Mesenchymal stem cell (in vitro differentiated cells and primary cell): ENCODE results near the gene TK1.

ENCODE experiments used
- DNase-seq: peaks from one replicate; pipeline ENCODE4 v3.0.0-alpha.2; 2013
- H2AFZ ChIP-seq: one replicate; pipeline ENCODE4 v1.6.1; 2013; ENCODE audit warnings: low read depth, mild to moderate bottlenecking, control low read depth, inconsistent platforms, low read length, moderate library complexity
- H2AK5ac ChIP-seq: 2 replicates; pipeline ENCODE4 v1.6.1; 2013; ENCODE audit warnings: low read length, moderate library complexity, mild to moderate bottlenecking, inconsistent platforms; ENCODE audit not compliant: severe bottlenecking
- H2BK120ac ChIP-seq: one replicate; pipeline ENCODE4 v1.6.1; 2013; ENCODE audit warnings: low read depth, mild to moderate bottlenecking, inconsistent platforms, low read length, moderate library complexity
- H2BK12ac ChIP-seq, 2 experiments: one replicate each; pipeline ENCODE4 v1.6.1; 2013; ENCODE audit warnings: inconsistent platforms in 2 of 2, low read length in 2 of 2, mild to moderate bottlenecking in 2 of 2, moderate library complexity in 2 of 2, control low read depth in 1 of 2
- H2BK15ac ChIP-seq: one replicate; pipeline ENCODE4 v1.6.1; 2013; ENCODE audit warnings: mild to moderate bottlenecking, low read depth, inconsistent platforms; ENCODE audit not compliant: poor library complexity, severe bottlenecking
- H2BK5ac ChIP-seq: 2 replicates; pipeline ENCODE4 v1.6.1; 2013; ENCODE audit warnings: low read depth, mild to moderate bottlenecking, low read length, control low read depth, inconsistent platforms; ENCODE audit not compliant: poor library complexity, severe bottlenecking
- H3K14ac ChIP-seq, 2 experiments: one replicate each; pipeline ENCODE4 v1.6.1; 2013; ENCODE audit warnings: inconsistent platforms in 2 of 2, low read length in 2 of 2, control low read depth in 1 of 2, mild to moderate bottlenecking in 1 of 2, moderate library complexity in 1 of 2
- H3K18ac ChIP-seq, 2 experiments: one replicate each; pipeline ENCODE4 v1.6.1; 2013; ENCODE audit warnings: inconsistent platforms in 2 of 2, low read length in 2 of 2, control low read depth in 1 of 2, low read depth in 1 of 2, mild to moderate bottlenecking in 1 of 2
- H3K23ac ChIP-seq, 2 experiments: one replicate each; pipeline ENCODE4 v1.6.1; 2013; ENCODE audit warnings: inconsistent platforms in 2 of 2, low read length in 2 of 2, mild to moderate bottlenecking in 2 of 2, moderate library complexity in 2 of 2, control low read depth in 1 of 2
- H3K27ac ChIP-seq: 2 replicates; pipeline ENCODE4 v1.5.1; 2013; ENCODE audit warnings: mild to moderate bottlenecking, moderate library complexity, low read length, control low read depth, inconsistent platforms; ENCODE audit not compliant: poor library complexity, severe bottlenecking
- H3K27me3 ChIP-seq, 2 experiments: 2 replicates each; pipeline versions ENCODE4 v1.6.1 to v1.7.0; 2013; ENCODE audit warnings: low read length in 2 of 2, mild to moderate bottlenecking in 2 of 2, moderate library complexity in 2 of 2, control low read depth in 1 of 2, inconsistent platforms in 1 of 2; ENCODE audit not compliant: control insufficient read depth in 1 of 2, insufficient read depth in 1 of 2
- H3K36me3 ChIP-seq, 2 experiments: 2 replicates each; pipeline versions ENCODE4 v1.6.1 to v1.7.0; 2013; ENCODE audit warnings: low read length in 2 of 2, control low read depth in 1 of 2, inconsistent platforms in 1 of 2, low read depth in 1 of 2, mild to moderate bottlenecking in 1 of 2; ENCODE audit not compliant: insufficient read depth in 2 of 2, control insufficient read depth in 1 of 2
- H3K4ac ChIP-seq, 2 experiments: one replicate each; pipeline ENCODE4 v1.6.1; 2013; ENCODE audit warnings: inconsistent platforms in 2 of 2, low read length in 2 of 2, mild to moderate bottlenecking in 2 of 2, moderate library complexity in 2 of 2, control low read depth in 1 of 2, low read depth in 1 of 2
- H3K4me1 ChIP-seq: 2 replicates; pipeline ENCODE4 v1.6.1; 2013; ENCODE audit warnings: low read depth, low read length, control low read depth; ENCODE audit not compliant: control insufficient read depth, insufficient read depth
- H3K4me2 ChIP-seq: 2 replicates; pipeline ENCODE4 v1.6.1; 2013; ENCODE audit warnings: low read length, mild to moderate bottlenecking, inconsistent platforms; ENCODE audit not compliant: poor library complexity, severe bottlenecking
- H3K4me3 ChIP-seq, 2 experiments: 2 replicates each; pipeline versions ENCODE4 v1.5.1 to v1.7.0; 2013; ENCODE audit warnings: low read length in 2 of 2, mild to moderate bottlenecking in 2 of 2, control low read depth in 1 of 2, low read depth in 1 of 2; ENCODE audit not compliant: insufficient read depth in 1 of 2
- H3K79me1 ChIP-seq: replicated peaks from 2 replicates; pipeline ENCODE4 v1.6.1; 2013; ENCODE audit warnings: mild to moderate bottlenecking, control low read depth, low read length, inconsistent platforms; ENCODE audit not compliant: poor library complexity, severe bottlenecking
- H3K9ac ChIP-seq: 2 replicates; pipeline ENCODE4 v1.7.0; 2013; ENCODE audit warnings: mild to moderate bottlenecking, low read length, moderate library complexity
- H3K9me3 ChIP-seq: 2 replicates; pipeline ENCODE4 v1.7.0; 2013; ENCODE audit warnings: mild to moderate bottlenecking, low read length; ENCODE audit not compliant: control insufficient read depth
- H4K8ac ChIP-seq: one replicate; pipeline ENCODE4 v1.6.1; 2013; ENCODE audit warnings: inconsistent platforms, mild to moderate bottlenecking, low read length, moderate library complexity
- H4K91ac ChIP-seq: one replicate; pipeline ENCODE4 v1.6.1; 2013; ENCODE audit warnings: mild to moderate bottlenecking, low read length, inconsistent platforms
- WGBS: methylation state at CpG from one replicate; pipeline ENCODE4 v1.1.7; 2013; ENCODE audit warnings: mixed read lengths; 5-methylcytosine and 5-hydroxymethylcytosine counted together

The TK1 gene

DNA sequence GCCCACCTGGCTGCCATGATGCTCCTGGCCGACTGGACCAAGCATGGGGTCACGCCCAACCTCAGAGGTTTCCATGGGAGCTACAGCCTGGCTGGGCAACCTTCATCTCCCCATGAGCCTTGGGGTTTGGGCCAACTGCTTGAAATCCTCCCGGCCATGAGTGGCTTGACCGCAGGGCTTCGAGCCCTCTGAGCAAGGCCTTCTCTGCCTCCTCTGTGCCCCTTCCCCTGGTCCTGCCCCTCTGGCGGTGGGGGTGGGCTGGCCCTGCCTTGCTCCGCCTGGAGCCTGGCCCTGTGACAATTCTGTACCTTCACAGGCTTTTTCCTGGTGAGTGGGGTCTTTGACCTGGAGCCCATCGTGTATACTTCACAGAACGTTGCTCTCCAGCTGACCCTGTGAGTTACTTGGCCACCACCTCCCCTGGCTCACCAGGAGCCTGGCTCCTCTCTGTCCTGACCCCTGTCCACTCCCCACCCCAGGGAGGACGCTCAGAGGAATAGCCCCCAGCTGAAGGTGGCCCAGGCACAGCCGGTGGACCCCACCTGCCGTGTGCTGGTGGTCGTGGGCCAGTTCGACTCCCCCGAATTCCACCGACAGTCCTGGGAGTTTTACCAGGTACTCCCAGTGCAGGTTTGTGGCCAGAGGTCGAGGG, 18.4 kb upstream of the TK1 start:
- H3K4ac ChIP-seq = no peak overlapping the region
- no peak overlapping the region for H4K91ac ChIP-seq
- H3K27me3 ChIP-seq = no peaks in the 10 kb centered on the region
- H2BK120ac ChIP-seq = no peak overlapping the region
- H3K18ac ChIP-seq = no peak overlapping the region
- H3K36me3 ChIP-seq = peaks cover 0 to 32% of the 10 kb centered on the region in 2 experiments
- H3K14ac ChIP-seq = no peak overlapping the region
- H3K4me3 ChIP-seq = no peak overlapping the region
- no peaks in the 10 kb centered on the region for H3K4me1 ChIP-seq
- DNase-seq = no peak
- H2BK5ac ChIP-seq = no peak overlapping the region
- H3K9me3 ChIP-seq = no peaks in the 10 kb centered on the region
- H3K4me2 ChIP-seq = no peak overlapping the region
- no peak overlapping the region for H4K8ac ChIP-seq
- no peak overlapping the region for H3K9ac ChIP-seq
- H3K79me1 ChIP-seq = no peaks in the 10 kb centered on the region
- H2BK12ac ChIP-seq = no peak overlapping the region
- WGBS = 94% methylated on average over 17 of the region's 17 CpGs
- H2BK15ac ChIP-seq = no peak overlapping the region
- H3K27ac ChIP-seq = no peak overlapping the region
- no peak overlapping the region for H2AK5ac ChIP-seq
- no peak overlapping the region for H2AFZ ChIP-seq
- no peak overlapping the region for H3K23ac ChIP-seq

GRCh38 chr17:78204387-78205123, 17.7 kb upstream of the TK1 start:
- Histone ChIP-seq H3K14ac (no peak overlapping the region), H3K27ac (no peak overlapping the region), H2BK15ac (no peak overlapping the region), H3K4ac (no peak overlapping the region), H3K4me3 (no peak overlapping the region), H3K79me1 (peaks cover 2% of the 10 kb centered on the region), H3K4me2 (no peak overlapping the region), H4K91ac (no peak overlapping the region), H3K4me1 (no peaks in the 10 kb centered on the region), H2AFZ (no peak overlapping the region), H3K27me3 (no peaks in the 10 kb centered on the region), H2BK5ac (no peak overlapping the region), H2BK120ac (no peak overlapping the region), H2BK12ac (no peak overlapping the region), H3K9ac (no peak overlapping the region), H3K23ac (no peak overlapping the region), H3K9me3 (no peaks in the 10 kb centered on the region), H3K36me3 (peaks cover 0 to 34% of the 10 kb centered on the region in 2 experiments), H3K18ac (no peak overlapping the region), H2AK5ac (no peak overlapping the region), H4K8ac (no peak overlapping the region)
- WGBS = 97% methylated on average over 22 of the region's 22 CpGs
- DNase-seq = no peak

DNA sequence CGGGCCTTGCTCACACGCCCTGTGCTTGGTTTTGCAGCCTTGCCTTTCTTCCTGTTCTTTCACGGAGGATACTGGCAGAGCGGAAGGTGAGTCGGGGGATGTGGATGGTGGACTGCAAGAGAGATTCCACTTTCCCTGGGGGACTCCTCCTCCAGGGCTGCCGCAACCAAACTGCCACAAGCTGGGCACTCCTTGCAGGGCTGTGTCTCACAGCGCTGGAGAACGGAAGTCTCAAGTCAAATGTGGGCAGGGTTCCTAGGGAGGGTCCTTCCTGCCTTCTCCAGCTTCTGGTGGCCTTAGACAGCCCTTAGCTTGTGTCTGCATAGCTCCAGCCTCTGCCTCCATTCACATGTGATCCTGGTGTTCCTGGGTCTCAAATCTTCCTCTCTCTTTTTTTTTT, 15.8 kb upstream of the TK1 start:
- no peaks in the 10 kb centered on the region for H3K9me3 ChIP-seq
- DNase-seq = no peak
- no peak overlapping the region for H3K4ac ChIP-seq
- H4K91ac ChIP-seq = no peak overlapping the region
- H2AFZ ChIP-seq = no peak overlapping the region
- H2BK5ac ChIP-seq = no peak overlapping the region
- H3K23ac ChIP-seq = no peak overlapping the region
- no peak overlapping the region for H2AK5ac ChIP-seq
- no peak overlapping the region for H3K4me3 ChIP-seq
- no peak overlapping the region for H4K8ac ChIP-seq
- H3K14ac ChIP-seq = no peak overlapping the region
- H3K27me3 ChIP-seq = no peaks in the 10 kb centered on the region
- H2BK120ac ChIP-seq = no peak overlapping the region
- H2BK12ac ChIP-seq = no peak overlapping the region
- H3K18ac ChIP-seq = no peak overlapping the region
- H3K36me3 ChIP-seq = peaks cover 0 to 33% of the 10 kb centered on the region in 2 experiments
- 96% methylated on average over 8 of the region's 8 CpGs for WGBS
- peaks cover 6% of the 10 kb centered on the region for H3K4me1 ChIP-seq
- H2BK15ac ChIP-seq = no peak overlapping the region
- peaks cover 3% of the 10 kb centered on the region for H3K79me1 ChIP-seq
- H3K27ac ChIP-seq = no peak overlapping the region
- no peak overlapping the region for H3K4me2 ChIP-seq
- no peak overlapping the region for H3K9ac ChIP-seq

GRCh38 chr17:78200451-78200850, 13.6 kb upstream of the TK1 start:
- H3K23ac ChIP-seq = no peak overlapping the region
- H3K4ac ChIP-seq = no peak overlapping the region
- H3K79me1 ChIP-seq = peaks cover 3% of the 10 kb centered on the region
- no peak overlapping the region for H3K27ac ChIP-seq
- H3K4me3 ChIP-seq = no peak overlapping the region
- no peak overlapping the region for H2AK5ac ChIP-seq
- H3K9me3 ChIP-seq = no peaks in the 10 kb centered on the region
- H3K4me2 ChIP-seq = no peak overlapping the region
- H4K91ac ChIP-seq = no peak overlapping the region
- H2BK15ac ChIP-seq = no peak overlapping the region
- no peak for DNase-seq
- no peak overlapping the region for H2BK5ac ChIP-seq
- no peak overlapping the region for H3K14ac ChIP-seq
- H4K8ac ChIP-seq = no peak overlapping the region
- no peak overlapping the region for H3K9ac ChIP-seq
- WGBS = 94% methylated on average over 6 of the region's 6 CpGs
- H3K27me3 ChIP-seq = no peaks in the 10 kb centered on the region
- no peak overlapping the region for H2AFZ ChIP-seq
- no peak overlapping the region for H3K18ac ChIP-seq
- H2BK12ac ChIP-seq = no peak overlapping the region
- no peak overlapping the region for H2BK120ac ChIP-seq
- peaks cover 0 to 26% of the 10 kb centered on the region in 2 experiments for H3K36me3 ChIP-seq
- H3K4me1 ChIP-seq = peaks cover 19% of the 10 kb centered on the region
